Panc1 (cell line): ENCODE measurements around the gene TMEM130. TPM values are rescaled to one million over a fixed set of nuclear protein-coding genes. Genes with fewer than 3 reads are reported as not detected.

Source experiments
- ATAC-seq: fragments of 200-7000 bp; cut with Tn5 transposase; 2 replicates; pipeline ENCODE4 v1.9.1; 2020; ENCODE audit warnings: mild to moderate bottlenecking, moderate library complexity
- BruUV-seq: library from RNA; stranded (reverse); fragments of 400-500 nt; replicated peaks from 2 replicates; lab custom pipeline; 2021; lab: Mats Ljungman, UMichigan
- CTCF ChIA-PET: fragments of 300-600 bp; sonication (Branson Sonifier 250); formaldehyde crosslinking; loops from one replicate; lab custom pipeline; 2022; ENCODE audit warnings: antibody characterized with exemption; lab: Charles Lee
- POLR2A ChIA-PET: fragments of 300-600 bp; sonication (Branson Sonifier 250); formaldehyde crosslinking; loops from one replicate; lab custom pipeline; 2022; ENCODE audit warnings: antibody characterized with exemption; lab: Charles Lee
- DNase-seq: peaks from one replicate; pipeline ENCODE4 v3.0.0-alpha.2; 2010; ENCODE audit warnings: low read depth, low spot score
- H3K27ac ChIP-seq: 2 replicates; pipeline ENCODE4 v1.5.1; 2011; ENCODE audit warnings: mild to moderate bottlenecking, low read length, inconsistent platforms
- H3K27me3 ChIP-seq: fragments of 200-500 bp; sonication (Bioruptor generic); 2 replicates; pipeline ENCODE4 v1.6.0; 2014; ENCODE audit warnings: low read length, inconsistent platforms; ENCODE audit not compliant: control insufficient read depth, insufficient read depth
- H3K36me3 ChIP-seq: fragments of 200-500 bp; sonication (Bioruptor generic); 2 replicates; pipeline ENCODE4 v1.5.1; 2014; ENCODE audit warnings: inconsistent platforms, mild to moderate bottlenecking, low read length, moderate library complexity; ENCODE audit not compliant: control insufficient read depth, insufficient read depth
- H3K4me1 ChIP-seq: 2 replicates; pipeline ENCODE4 v1.5.1; 2011; ENCODE audit warnings: inconsistent platforms, mild to moderate bottlenecking, low read length, moderate library complexity; ENCODE audit not compliant: control insufficient read depth, insufficient read depth
- H3K4me3 ChIP-seq, 2 experiments: 2 replicates each; pipeline ENCODE4 v1.5.1; 2011 to 2012; ENCODE audit warnings: low read depth in 2 of 2, low read length in 2 of 2, mild to moderate bottlenecking in 2 of 2, inconsistent platforms in 1 of 2, moderate library complexity in 1 of 2
- H3K9me3 ChIP-seq: fragments of 200-500 bp; sonication (Bioruptor generic); 2 replicates; pipeline ENCODE4 v1.5.1; 2014; ENCODE audit warnings: low read depth, mild to moderate bottlenecking, inconsistent platforms, low read length, moderate library complexity; ENCODE audit not compliant: control insufficient read depth, insufficient read depth
- CTCF ChIP-seq: fragments of 450-650 bp; IDR thresholded peaks from 2 replicates; pipeline ENCODE4 v1.5.1; 2017; ENCODE audit warnings: mild to moderate bottlenecking
- POLR2AphosphoS5 ChIP-seq: IDR thresholded peaks from 2 replicates; pipeline ENCODE4 v1.6.1; 2012; ENCODE audit warnings: mild to moderate bottlenecking, low read depth, low read length, moderate library complexity
- REST ChIP-seq, 2 experiments: IDR thresholded peaks; 2 replicates each; pipeline ENCODE4 v1.6.1; 2011 to 2012; ENCODE audit warnings: low read depth in 2 of 2, control low read depth in 1 of 2, low read length in 1 of 2, mild to moderate bottlenecking in 1 of 2, moderate library complexity in 1 of 2; ENCODE audit not compliant: insufficient read depth in 1 of 2
- SIN3A ChIP-seq: IDR thresholded peaks from 2 replicates; pipeline ENCODE4 v1.6.1; 2012; ENCODE audit warnings: low read depth, mild to moderate bottlenecking, low read length, moderate library complexity, borderline replicate concordance; ENCODE audit not compliant: insufficient read depth
- TCF7L2 ChIP-seq: IDR thresholded peaks from 2 replicates; pipeline ENCODE4 v1.6.1; 2011; ENCODE audit warnings: mild to moderate bottlenecking, low read depth, low read length, inconsistent platforms
- in situ Hi-C: cut with HindIII; loops from 2 replicates; pipeline ENCODE4 v1.10.0; 2016; ENCODE audit warnings: low sequenced_read_pairs, low pct_unique_long_range_greater_than_20kb
- intact Hi-C: fragments of 100-400 bp; cut with micrococcal nuclease; formaldehyde crosslinking; loops from one replicate; pipeline ENCODE4 v1.10.0; 2022; ENCODE audit not compliant: unreplicated experiment
- microRNA-seq: library from miRNA; unstranded; fragments of <30 nt; microRNA quantifications from one replicate; pipeline ENCODE4 v1.1.0, GENCODE V29; 2020; ENCODE audit not compliant: unreplicated experiment
- total RNA-seq: library from RNA; stranded (reverse); gene quantifications from one replicate; pipeline ENCODE4 v1.2.1, GENCODE V29; 2021; ENCODE audit not compliant: unreplicated experiment

TMEM130 gene
- total RNA-seq, 1 experiment from 2014 or later = 0.41 TPM

GRCh38 chr7:98802088-98802780, 67.6 kb downstream of the TMEM130 start:
- intact Hi-C loops (no loop called here), in situ Hi-C loops (no loop called here)
- DNase-seq (no peak), ATAC-seq (no peak)
- Histone ChIP-seq H3K4me1 (no peaks in the 10 kb centered on the region), H3K4me3 (no peak overlapping the region), H3K9me3 (peaks cover 7% of the 10 kb centered on the region; the same call in 1 of the 2 replicates), H3K27ac (no peak overlapping the region), H3K36me3 (no peaks in the 10 kb centered on the region), H3K27me3 (no peaks in the 10 kb centered on the region)
- no TSS peak for BruUV-seq
- ChIA-PET CTCF (interaction anchor here (0.5 kb wide), 1 partner anchor 70 kb away, joined by 5 read pairs; no protein-coding TSS in a partner anchor), POLR2A (no interaction called here)
- TF ChIP-seq TCF7L2 = no peak

- intact Hi-C loops = no loop called here
- CTCF ChIA-PET = no interaction called here
- DNase-seq (no peak), ATAC-seq (no peak)
- TF ChIP-seq SIN3A = no peak
- POLR2A ChIA-PET = interaction anchor here (0.7 kb wide), 1 partner anchor 22 kb away, joined by 7 read pairs; no protein-coding TSS in a partner anchor
- in situ Hi-C loops = no loop called here
- Histone ChIP-seq H3K4me1 (no peaks in the 10 kb centered on the region), H3K36me3 (no peaks in the 10 kb centered on the region), H3K27ac (no peak overlapping the region), H3K9me3 (peaks cover 7% of the 10 kb centered on the region; the same call in 1 of the 2 replicates), H3K27me3 (no peaks in the 10 kb centered on the region), H3K4me3 (no peak overlapping the region)
- BruUV-seq = no TSS peak
Observed at GRCh38 chr7:98800996-98801395, 68.8 kb downstream of the TMEM130 start.

- Histone ChIP-seq H3K27me3 (no peaks in the 10 kb centered on the region), H3K36me3 (no peaks in the 10 kb centered on the region), H3K9me3 (peaks cover 7% of the 10 kb centered on the region; the same call in 1 of the 2 replicates), H3K4me3 (no peak overlapping the region), H3K4me1 (no peaks in the 10 kb centered on the region), H3K27ac (no peak overlapping the region)
- CTCF ChIA-PET = no interaction called here
- BruUV-seq = no TSS peak
- in situ Hi-C loops (no loop called here), intact Hi-C loops (no loop called here)
- ATAC-seq (no peak), DNase-seq (no peak)
- TF ChIP-seq SIN3A (no peak), TCF7L2 (no peak), CTCF (no peak), POLR2AphosphoS5 (no peak), REST (IDR thresholded peaks at IDR 0.05; ENCODE audit: insufficient read depth in 1 of 2, low read depth in 2 of 2, low read length in 1 of 2) (no peak)
- POLR2A ChIA-PET = no interaction called here
Observed at GRCh38 chr7:98797150-98797549, 72.7 kb downstream of the TMEM130 start.

Small RNAs within 50 kb of the gene (microRNA-seq; reads per million reads assigned to microRNA genes)
- 2.5 reads per million for gene MIR3609

Other genes with a start within 250 kb of the TMEM130 start
- 44.9 TPM for gene TRRAP, start 8.5 kb upstream of the TMEM130 start, total RNA-seq